Astrocyte (in vitro differentiated cells and primary cell): Measurements from ENCODE around the gene ZNF292.

ENCODE experiments used
- CTCF ChIP-seq: IDR thresholded peaks from 2 replicates; pipeline ENCODE4 v1.5.1; 2011; ENCODE audit warnings: low read depth, mild to moderate bottlenecking, inconsistent platforms, low read length, moderate library complexity; ENCODE audit not compliant: insufficient read depth
- EZH2 ChIP-seq: IDR thresholded peaks from 2 replicates; pipeline ENCODE4 v1.6.1; 2012; ENCODE audit warnings: mild to moderate bottlenecking, low read length, inconsistent platforms; ENCODE audit not compliant: insufficient read depth

GRCh38 chr6:87165185-87165584, 9.8 kb downstream of the ZNF292 start:
- TF ChIP-seq CTCF = no peak
- no peak for TF ChIP-seq EZH2
